ENCODE measurements around the gene ALB. TPM values are rescaled to one million over a fixed set of nuclear protein-coding genes. Genes with fewer than 3 reads are reported as not detected.

The ALB gene
- polyA plus RNA-seq, 1 experiment, result not detected

GRCh38 chr4:73458184-73459047 lies 54.3 kb downstream of the ALB start:
- H3K36me3 ChIP-seq (ENCODE audit: control insufficient read depth, insufficient read depth, low read length), result no peaks in the 10 kb centered on the region
- H3K27me3 ChIP-seq (ENCODE audit: control insufficient read depth, insufficient read depth, low read length), result peaks cover 3% of the 10 kb centered on the region; the same call in 1 of the 2 replicates
- POLR2A ChIA-PET, result interaction anchor here (0.7 kb wide), 1 partner anchor 20 kb away, joined by 3 read pairs; no protein-coding TSS in a partner anchor
- H3K4me3 ChIP-seq (ENCODE audit: low read depth, low read length), result no peak overlapping the region
- CTCF ChIA-PET, result interaction anchor here (1.2 to 3.2 kb wide), 2 partner anchors 12 to 20 kb away, joined by 4 to 10 read pairs; no protein-coding TSS in a partner anchor
- no peak for DNase-seq (ENCODE audit: low read depth)
- TF ChIP-seq, protein P1, sequence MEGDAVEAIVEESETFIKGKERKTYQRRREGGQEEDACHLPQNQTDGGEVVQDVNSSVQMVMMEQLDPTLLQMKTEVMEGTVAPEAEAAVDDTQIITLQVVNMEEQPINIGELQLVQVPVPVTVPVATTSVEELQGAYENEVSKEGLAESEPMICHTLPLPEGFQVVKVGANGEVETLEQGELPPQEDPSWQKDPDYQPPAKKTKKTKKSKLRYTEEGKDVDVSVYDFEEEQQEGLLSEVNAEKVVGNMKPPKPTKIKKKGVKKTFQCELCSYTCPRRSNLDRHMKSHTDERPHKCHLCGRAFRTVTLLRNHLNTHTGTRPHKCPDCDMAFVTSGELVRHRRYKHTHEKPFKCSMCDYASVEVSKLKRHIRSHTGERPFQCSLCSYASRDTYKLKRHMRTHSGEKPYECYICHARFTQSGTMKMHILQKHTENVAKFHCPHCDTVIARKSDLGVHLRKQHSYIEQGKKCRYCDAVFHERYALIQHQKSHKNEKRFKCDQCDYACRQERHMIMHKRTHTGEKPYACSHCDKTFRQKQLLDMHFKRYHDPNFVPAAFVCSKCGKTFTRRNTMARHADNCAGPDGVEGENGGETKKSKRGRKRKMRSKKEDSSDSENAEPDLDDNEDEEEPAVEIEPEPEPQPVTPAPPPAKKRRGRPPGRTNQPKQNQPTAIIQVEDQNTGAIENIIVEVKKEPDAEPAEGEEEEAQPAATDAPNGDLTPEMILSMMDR (IDR thresholded peaks at IDR 0.05; ENCODE audit: insufficient read depth, low read depth, low read length), result no peak

DNA sequence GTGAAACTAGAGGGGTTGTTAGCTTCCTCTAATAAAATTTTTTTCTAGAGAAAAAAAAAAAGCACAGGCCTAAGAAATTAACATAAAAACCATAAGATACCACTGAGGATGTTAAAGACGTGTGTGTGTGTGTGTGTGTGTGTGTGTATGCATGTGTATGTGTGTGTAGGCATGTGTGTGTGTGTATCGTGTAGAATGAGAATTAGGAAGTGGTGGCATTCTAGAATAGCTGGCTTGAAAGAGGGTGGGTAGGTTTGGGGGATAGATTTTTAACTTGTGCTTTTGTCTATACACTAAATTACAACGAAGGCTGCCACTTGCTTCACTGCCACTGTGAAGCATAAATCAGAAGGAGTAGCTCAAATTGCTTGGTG lies 54.9 kb downstream of the ALB start:
- Histone ChIP-seq H3K27me3 (ENCODE audit: control insufficient read depth, insufficient read depth, low read length) (peaks cover 2% of the 10 kb centered on the region; the same call in 1 of the 2 replicates), H3K4me3 (ENCODE audit: low read depth, low read length) (no peak overlapping the region), H3K36me3 (ENCODE audit: control insufficient read depth, insufficient read depth, low read length) (no peaks in the 10 kb centered on the region)
- TF ChIP-seq, protein P1 (IDR thresholded peaks at IDR 0.05; ENCODE audit: insufficient read depth, low read depth, low read length), result no peak
- no peak for DNase-seq (ENCODE audit: low read depth)
- ChIA-PET CTCF (interaction anchor here (3.2 kb wide), 1 partner anchor 13 kb away, joined by 10 read pairs; no protein-coding TSS in a partner anchor), POLR2A (interaction anchor here (0.7 kb wide), 1 partner anchor 20 kb away, joined by 3 read pairs; no protein-coding TSS in a partner anchor)

- ChIA-PET CTCF (interaction anchor here (1.2 kb wide), 1 partner anchor 15 kb away, joined by 4 read pairs; no protein-coding TSS in a partner anchor), POLR2A (no interaction called here)
- DNase-seq (ENCODE audit: low read depth), result no peak
- Histone ChIP-seq H3K27me3 (ENCODE audit: control insufficient read depth, insufficient read depth, low read length) (peaks cover 2% of the 10 kb centered on the region; the same call in 1 of the 2 replicates), H3K4me3 (ENCODE audit: low read depth, low read length) (no peak overlapping the region), H3K36me3 (ENCODE audit: control insufficient read depth, insufficient read depth, low read length) (no peaks in the 10 kb centered on the region)
- TF ChIP-seq, protein P1 (IDR thresholded peaks at IDR 0.05; ENCODE audit: insufficient read depth, low read depth, low read length), result no peak
These were observed 56.9 kb downstream of the ALB start for GRCh38 chr4:73460913-73461522.

DNA sequence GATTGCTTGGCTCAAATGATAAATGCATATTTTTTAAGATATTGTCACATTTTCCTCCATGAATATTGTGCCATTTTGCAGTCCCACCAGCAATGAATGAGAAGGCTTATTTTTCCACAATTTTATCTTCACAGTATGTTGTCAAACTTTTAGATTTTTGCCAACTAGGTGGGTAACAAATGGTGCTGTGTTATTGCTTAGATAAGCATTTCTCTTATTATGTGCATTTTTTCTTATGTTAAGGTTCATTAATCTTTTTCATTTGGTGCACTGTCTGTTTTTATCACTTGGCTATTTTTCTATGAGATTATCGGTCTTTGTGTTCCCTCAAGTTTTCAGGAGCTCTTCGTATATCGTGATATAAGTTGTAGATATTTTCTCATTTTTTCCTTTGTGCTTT lies 64.1 kb downstream of the ALB start:
- H3K4me3 ChIP-seq (ENCODE audit: low read depth, low read length), result no peak overlapping the region
- CTCF ChIA-PET, result interaction anchor here (0.8 kb wide), 1 partner anchor 20 kb away, joined by 3 read pairs; no protein-coding TSS in a partner anchor
- POLR2A ChIA-PET, result no interaction called here

More for the DNA sequence above, 64.1 kb downstream of the ALB start:
- Histone ChIP-seq H3K36me3 (ENCODE audit: control insufficient read depth, insufficient read depth, low read length) (no peaks in the 10 kb centered on the region), H3K27me3 (ENCODE audit: control insufficient read depth, insufficient read depth, low read length) (no peaks in the 10 kb centered on the region)
- DNase-seq (ENCODE audit: low read depth), result no peak
- TF ChIP-seq, protein P1 (IDR thresholded peaks at IDR 0.05; ENCODE audit: insufficient read depth, low read depth, low read length), result no peak

All from BJ (cell line).